Measurements from ENCODE around the gene A1CF. TPM values are rescaled to one million over a fixed set of nuclear protein-coding genes. Genes with fewer than 3 reads are reported as not detected.
"Not testable (repeated sequence)": the region's sequence is repeated elsewhere in the genome, so short reads cannot be mapped to it uniquely, and the experiment has no call there.

The A1CF gene, protein sequence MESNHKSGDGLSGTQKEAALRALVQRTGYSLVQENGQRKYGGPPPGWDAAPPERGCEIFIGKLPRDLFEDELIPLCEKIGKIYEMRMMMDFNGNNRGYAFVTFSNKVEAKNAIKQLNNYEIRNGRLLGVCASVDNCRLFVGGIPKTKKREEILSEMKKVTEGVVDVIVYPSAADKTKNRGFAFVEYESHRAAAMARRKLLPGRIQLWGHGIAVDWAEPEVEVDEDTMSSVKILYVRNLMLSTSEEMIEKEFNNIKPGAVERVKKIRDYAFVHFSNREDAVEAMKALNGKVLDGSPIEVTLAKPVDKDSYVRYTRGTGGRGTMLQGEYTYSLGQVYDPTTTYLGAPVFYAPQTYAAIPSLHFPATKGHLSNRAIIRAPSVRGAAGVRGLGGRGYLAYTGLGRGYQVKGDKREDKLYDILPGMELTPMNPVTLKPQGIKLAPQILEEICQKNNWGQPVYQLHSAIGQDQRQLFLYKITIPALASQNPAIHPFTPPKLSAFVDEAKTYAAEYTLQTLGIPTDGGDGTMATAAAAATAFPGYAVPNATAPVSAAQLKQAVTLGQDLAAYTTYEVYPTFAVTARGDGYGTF
- not detected in 2 replicates for total RNA-seq (2014; rRNA removed; shearing (Covaris generic); ENCODE audit: low replicate concordance)

DNA sequence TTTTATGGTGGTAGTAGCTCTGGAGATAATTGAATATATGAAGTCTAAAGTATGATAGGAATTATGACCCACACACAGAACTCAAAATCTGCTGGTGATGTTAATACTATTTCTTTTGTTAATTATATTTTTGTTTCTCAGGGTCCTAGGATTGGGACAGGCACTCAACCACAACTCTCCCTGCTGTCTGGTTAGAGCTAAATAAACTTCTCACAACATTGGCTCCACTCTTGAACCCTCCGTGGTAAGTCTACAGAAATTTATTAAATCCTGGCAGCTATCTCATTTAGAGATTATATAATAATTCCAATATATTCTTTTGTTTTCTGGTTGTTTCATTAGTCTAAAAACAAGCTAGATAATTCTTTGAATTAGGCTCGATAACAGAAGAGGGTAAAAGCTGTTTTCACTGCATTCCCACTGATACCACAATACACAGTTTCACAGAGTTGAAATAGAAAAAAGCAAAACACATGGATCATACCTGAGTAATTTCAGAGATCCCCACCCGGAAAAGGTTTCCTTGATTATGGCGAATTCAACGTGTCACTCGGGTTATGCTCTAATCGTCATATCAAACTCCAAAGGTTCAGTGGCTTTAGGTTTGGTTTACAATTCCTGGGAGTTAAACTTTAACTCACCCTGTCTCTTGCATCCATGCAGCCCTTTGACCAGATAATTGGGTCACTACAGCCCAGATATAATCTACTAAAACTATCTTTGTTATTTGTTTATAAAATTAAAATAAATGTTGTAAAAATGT lies at the start of gene A1CF:
A1CF (minus strand) TSS at position 531 of the 763 bp plus-strand sequence. CDS start 25,687 bp downstream, outside the sequence.
- H3K36me3 ChIP-seq: no peaks in the 10 kb centered on the region
- H3K9me3 ChIP-seq: no peaks in the 10 kb centered on the region

GRCh38 chr10:50931948-50932431 lies 46.6 kb upstream of the A1CF start:
- no peaks in the 10 kb centered on the region for H3K27me3 ChIP-seq
- no peak for DNase-seq
- H3K4me3 ChIP-seq: no peak overlapping the region
- no peaks in the 10 kb centered on the region for H3K36me3 ChIP-seq
- H3K9me3 ChIP-seq: no peaks in the 10 kb centered on the region

More for the DNA sequence above, at the start of gene A1CF:
- Histone ChIP-seq H3K27me3 (no peaks in the 10 kb centered on the region), H3K4me3 (no peak within 1 kb of the TSS)
- DNase-seq: no peak

GRCh38 chr10:50929670-50930069 lies 44.2 kb upstream of the A1CF start:
- no peaks in the 10 kb centered on the region; the same call in 1 of the 2 replicates for H3K9me3 ChIP-seq
- H3K4me3 ChIP-seq: no peak overlapping the region
- H3K36me3 ChIP-seq: no peaks in the 10 kb centered on the region
- DNase-seq: peak; percentile 32
- H3K27me3 ChIP-seq: no peaks in the 10 kb centered on the region

- no peak for DNase-seq
- Histone ChIP-seq H3K36me3 (no peaks in the 10 kb centered on the region), H3K27me3 (no peaks in the 10 kb centered on the region), H3K9me3 (peaks cover 7% of the 10 kb centered on the region; the same call in 1 of the 2 replicates), H3K4me3 (no peak overlapping the region)
Measured at GRCh38 chr10:50928190-50928552, 42.7 kb upstream of the A1CF start.

- Histone ChIP-seq H3K9me3 (peaks cover 10% of the 10 kb centered on the region; the same call in 1 of the 2 replicates), H3K36me3 (no peaks in the 10 kb centered on the region), H3K4me3 (no peak overlapping the region), H3K27me3 (no peaks in the 10 kb centered on the region)
- DNase-seq: no peak
Measured at GRCh38 chr10:50927522-50928189, 42.2 kb upstream of the A1CF start.

DNA sequence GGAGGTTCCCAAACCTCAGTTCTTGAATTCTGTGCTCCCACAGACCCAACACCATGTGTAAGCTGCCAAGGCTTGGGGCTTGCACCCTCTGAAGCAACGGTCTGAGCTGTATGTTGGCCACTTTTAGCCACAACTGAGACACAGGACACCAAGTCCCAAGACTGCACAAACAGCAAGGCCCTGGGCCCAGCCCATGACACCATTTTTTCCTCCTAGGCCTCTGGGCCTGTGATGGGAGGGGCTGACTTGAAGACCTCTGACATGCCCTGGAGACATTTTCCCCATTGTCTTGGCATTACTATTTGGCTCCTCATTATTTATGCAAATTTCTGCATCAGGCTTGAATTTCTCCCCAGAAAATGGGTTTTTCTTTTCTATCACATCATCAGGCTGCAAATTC lies 38.0 kb upstream of the A1CF start:
- DNase-seq, H3K27me3 ChIP-seq, H3K36me3 ChIP-seq, H3K4me3 ChIP-seq: not testable (repeated sequence)
- peaks cover 13% of the 10 kb centered on the region; the same call in 1 of the 2 replicates for H3K9me3 ChIP-seq

GRCh38 chr10:50919010-50919409 lies 33.6 kb upstream of the A1CF start:
- H3K36me3 ChIP-seq: no peaks in the 10 kb centered on the region
- H3K27me3 ChIP-seq: no peaks in the 10 kb centered on the region
- H3K4me3 ChIP-seq: no peak overlapping the region
- peaks cover 13% of the 10 kb centered on the region; the same call in 1 of the 2 replicates for H3K9me3 ChIP-seq
- peak; percentile 8 for DNase-seq

- no peaks in the 10 kb centered on the region for H3K36me3 ChIP-seq
- no peak overlapping the region for H3K4me3 ChIP-seq
- H3K27me3 ChIP-seq: no peaks in the 10 kb centered on the region
- DNase-seq: no peak
- peaks cover 9% of the 10 kb centered on the region; the same call in 1 of the 2 replicates for H3K9me3 ChIP-seq
Measured at GRCh38 chr10:50918529-50918928, 33.1 kb upstream of the A1CF start.

DNA sequence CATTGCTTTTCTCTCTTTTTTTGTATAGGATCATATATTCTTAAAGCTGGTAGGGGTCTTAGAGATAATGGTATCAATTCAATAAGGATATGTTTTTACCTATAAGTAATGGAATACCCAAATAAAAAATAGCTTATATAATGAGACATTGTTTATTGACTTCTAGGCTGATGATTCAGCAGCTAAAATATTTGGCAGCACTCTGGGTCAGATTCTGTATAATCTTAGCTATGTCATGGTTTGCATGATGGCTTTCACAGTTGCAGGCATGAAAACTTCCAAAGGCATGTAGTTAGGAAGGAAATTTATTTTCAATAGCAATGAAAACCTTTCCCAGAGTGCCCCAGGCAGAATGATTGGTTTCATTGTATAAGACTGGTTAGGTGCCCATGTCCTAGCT lies 32.1 kb upstream of the A1CF start:
- H3K9me3 ChIP-seq: peaks cover 2% of the 10 kb centered on the region; the same call in 1 of the 2 replicates
- H3K4me3 ChIP-seq: no peak overlapping the region
- H3K36me3 ChIP-seq: no peaks in the 10 kb centered on the region
- no peaks in the 10 kb centered on the region for H3K27me3 ChIP-seq
- peak; percentile 59 for DNase-seq

- no peak for DNase-seq
- Histone ChIP-seq H3K4me3 (no peak overlapping the region), H3K36me3 (no peaks in the 10 kb centered on the region), H3K27me3 (no peaks in the 10 kb centered on the region), H3K9me3 (peaks cover 5% of the 10 kb centered on the region)
Measured at GRCh38 chr10:50909334-50910014, 24.0 kb upstream of the A1CF start.

DNA sequence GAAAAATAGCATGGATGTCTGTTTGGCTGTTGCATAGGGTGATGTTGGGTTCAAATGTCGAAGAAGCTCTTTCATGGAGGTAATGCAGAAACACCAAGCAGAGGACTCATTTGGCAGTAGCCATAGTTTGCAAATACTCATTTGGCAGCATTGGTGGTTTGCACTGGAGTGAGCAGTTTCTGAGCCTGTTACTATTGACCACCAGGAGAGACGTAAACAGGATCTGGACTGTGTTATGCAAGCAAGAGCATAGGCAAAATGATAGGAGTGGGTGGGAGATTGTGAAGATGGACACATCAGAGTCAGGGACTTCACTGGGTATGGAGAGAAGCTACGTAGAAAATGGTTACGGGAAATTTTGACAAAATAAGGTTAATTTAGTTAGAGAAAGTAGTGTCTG lies 22.9 kb upstream of the A1CF start:
- peaks cover 7% of the 10 kb centered on the region for H3K9me3 ChIP-seq
- H3K4me3 ChIP-seq: no peak overlapping the region
- H3K36me3 ChIP-seq: no peaks in the 10 kb centered on the region
- no peaks in the 10 kb centered on the region for H3K27me3 ChIP-seq
- DNase-seq: no peak

GRCh38 chr10:50905797-50906196 lies 20.4 kb upstream of the A1CF start:
- DNase-seq, H3K27me3 ChIP-seq: not testable (repeated sequence)

DNA sequence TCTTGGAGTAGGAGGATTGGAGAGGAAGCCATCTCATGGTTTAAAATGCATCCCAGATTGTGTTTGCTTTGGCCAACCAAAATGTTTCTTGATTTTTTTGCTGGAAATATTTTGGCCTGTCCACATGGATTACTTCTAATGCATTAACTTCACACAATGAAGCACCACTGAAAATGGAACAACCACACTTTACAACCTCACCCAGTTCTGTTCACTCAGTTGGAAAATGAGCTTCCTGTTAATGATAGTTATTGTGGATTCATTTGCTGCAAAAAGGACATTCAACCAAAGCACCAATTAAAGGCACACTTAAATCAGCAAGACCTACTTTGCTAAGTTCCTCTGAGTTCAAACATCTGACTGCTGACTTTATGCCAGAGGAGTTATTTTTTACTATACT lies 11.3 kb upstream of the A1CF start:
- Histone ChIP-seq H3K9me3 (no peaks in the 10 kb centered on the region), H3K36me3 (no peaks in the 10 kb centered on the region), H3K4me3 (no peak overlapping the region), H3K27me3 (no peaks in the 10 kb centered on the region)
- DNase-seq: no peak

More at GRCh38 chr10:50905797-50906196, 20.4 kb upstream of the A1CF start:
- not testable (repeated sequence) for H3K4me3 ChIP-seq, H3K36me3 ChIP-seq, H3K9me3 ChIP-seq

DNA sequence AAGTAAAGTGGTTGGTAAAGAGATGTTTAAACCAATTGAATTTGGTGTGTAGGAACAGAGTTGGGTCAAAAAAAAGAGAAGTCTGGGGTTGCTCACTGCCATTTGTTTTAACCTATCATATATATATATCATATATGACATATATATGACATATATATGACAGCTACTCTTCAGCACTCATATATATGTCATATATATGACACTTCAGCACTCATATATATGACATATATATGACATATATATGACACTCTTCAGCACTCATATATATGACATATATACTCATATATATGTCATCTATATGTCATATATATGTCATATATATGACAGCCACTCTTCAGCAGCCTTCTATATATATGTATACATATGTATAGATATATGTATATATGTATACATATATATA lies 8.9 kb upstream of the A1CF start:
- no peak overlapping the region for H3K4me3 ChIP-seq
- DNase-seq: no peak
- H3K27me3 ChIP-seq: no peaks in the 10 kb centered on the region

DNA sequence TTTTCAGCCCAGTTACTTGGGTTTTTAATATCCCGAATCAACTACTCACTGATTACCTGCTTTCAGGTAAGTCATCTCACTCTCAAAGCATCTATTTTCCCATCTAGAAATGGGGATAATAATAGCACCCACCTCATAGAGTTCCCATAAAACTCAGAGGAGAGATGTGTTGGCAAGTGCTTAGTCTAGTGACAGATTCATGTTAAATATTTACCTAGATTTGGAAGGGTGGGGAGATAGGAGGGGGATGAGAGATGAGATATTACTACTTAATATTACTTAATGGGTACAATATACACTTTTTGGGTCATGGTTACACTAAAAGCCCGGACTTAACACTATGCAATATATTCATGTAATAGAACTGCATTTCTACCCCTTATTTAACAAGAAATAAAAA lies 7.0 kb upstream of the A1CF start:
- Histone ChIP-seq H3K27me3 (no peaks in the 10 kb centered on the region), H3K36me3 (no peaks in the 10 kb centered on the region), H3K4me3 (no peak overlapping the region), H3K9me3 (no peaks in the 10 kb centered on the region)
- DNase-seq: no peak

More for the DNA sequence above, 8.9 kb upstream of the A1CF start:
- no peaks in the 10 kb centered on the region for H3K36me3 ChIP-seq
- no peaks in the 10 kb centered on the region for H3K9me3 ChIP-seq

DNA sequence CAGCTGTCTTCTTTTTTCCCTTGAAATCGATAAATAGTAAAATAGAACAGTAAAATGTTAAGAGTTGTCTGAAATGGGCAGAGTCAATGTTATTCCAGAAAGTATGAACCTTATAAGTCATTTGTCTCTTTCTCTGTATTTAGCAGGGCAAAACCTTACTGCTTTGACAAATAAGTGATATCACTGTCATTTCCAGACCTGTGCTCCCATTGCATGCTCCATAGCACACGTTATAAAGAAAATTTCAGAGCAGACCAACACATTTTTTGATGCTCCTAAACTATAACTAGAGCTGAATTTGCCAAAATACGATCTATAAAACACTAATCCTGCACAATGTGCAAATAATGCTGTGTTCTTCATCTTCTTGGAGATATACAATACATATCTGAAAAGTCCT lies 1.1 kb downstream of the A1CF start:
- DNase-seq: no peak
- Histone ChIP-seq H3K9me3 (no peaks in the 10 kb centered on the region), H3K4me3 (no peak overlapping the region), H3K27me3 (no peaks in the 10 kb centered on the region), H3K36me3 (no peaks in the 10 kb centered on the region)
